GM12801 (cell line): ENCODE data around the gene CPOX.

Experiments
- TF ChIP-seq, protein P1 (sequence below): IDR thresholded peaks from one replicate; pipeline ENCODE4 v1.5.1; 2011; ENCODE audit warnings: control low read depth; ENCODE audit not compliant: insufficient read length; ENCODE audit errors: extremely low read depth

Gene CPOX

DNA sequence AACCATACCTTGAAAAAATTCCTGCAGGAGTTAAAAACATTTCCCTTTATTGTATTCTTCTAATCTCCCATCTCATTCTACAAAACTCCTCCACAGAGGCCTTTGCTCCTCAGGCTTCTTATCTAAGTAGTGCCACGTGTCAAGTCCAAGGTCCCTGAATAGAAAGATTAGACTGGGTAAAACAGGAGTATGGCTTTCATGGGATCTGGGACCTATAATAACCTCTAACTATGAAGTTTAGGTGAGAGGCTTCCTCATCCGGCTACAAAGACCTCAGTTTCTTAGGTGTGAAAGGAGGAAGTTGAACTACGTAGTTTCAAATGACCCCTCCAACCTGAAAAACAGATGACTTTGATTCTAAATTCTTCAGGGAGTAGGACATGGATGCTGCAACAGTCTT lies 41.7 kb downstream of the CPOX start:
- TF ChIP-seq, protein P1, sequence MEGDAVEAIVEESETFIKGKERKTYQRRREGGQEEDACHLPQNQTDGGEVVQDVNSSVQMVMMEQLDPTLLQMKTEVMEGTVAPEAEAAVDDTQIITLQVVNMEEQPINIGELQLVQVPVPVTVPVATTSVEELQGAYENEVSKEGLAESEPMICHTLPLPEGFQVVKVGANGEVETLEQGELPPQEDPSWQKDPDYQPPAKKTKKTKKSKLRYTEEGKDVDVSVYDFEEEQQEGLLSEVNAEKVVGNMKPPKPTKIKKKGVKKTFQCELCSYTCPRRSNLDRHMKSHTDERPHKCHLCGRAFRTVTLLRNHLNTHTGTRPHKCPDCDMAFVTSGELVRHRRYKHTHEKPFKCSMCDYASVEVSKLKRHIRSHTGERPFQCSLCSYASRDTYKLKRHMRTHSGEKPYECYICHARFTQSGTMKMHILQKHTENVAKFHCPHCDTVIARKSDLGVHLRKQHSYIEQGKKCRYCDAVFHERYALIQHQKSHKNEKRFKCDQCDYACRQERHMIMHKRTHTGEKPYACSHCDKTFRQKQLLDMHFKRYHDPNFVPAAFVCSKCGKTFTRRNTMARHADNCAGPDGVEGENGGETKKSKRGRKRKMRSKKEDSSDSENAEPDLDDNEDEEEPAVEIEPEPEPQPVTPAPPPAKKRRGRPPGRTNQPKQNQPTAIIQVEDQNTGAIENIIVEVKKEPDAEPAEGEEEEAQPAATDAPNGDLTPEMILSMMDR, result no peak

DNA sequence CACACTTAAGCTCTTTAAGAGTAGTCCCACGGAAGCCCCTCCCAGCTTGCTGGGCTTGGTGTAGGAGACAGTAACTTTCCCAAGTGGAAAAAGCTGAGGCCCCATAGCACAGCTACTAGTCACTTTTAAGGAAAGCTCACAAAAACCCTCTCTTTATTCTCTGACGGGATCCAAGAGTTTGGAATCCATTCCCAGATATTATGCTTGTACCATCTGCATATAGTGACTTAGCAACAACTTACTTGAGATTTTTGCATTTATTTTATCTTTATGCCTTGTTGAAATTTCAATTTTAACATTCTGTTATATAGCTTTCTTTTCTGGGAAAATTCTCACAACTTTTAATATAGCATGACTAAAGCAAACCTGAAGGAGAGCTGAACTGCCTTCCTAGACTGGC lies 42.2 kb downstream of the CPOX start:
- TF ChIP-seq, protein P1, result no peak

DNA sequence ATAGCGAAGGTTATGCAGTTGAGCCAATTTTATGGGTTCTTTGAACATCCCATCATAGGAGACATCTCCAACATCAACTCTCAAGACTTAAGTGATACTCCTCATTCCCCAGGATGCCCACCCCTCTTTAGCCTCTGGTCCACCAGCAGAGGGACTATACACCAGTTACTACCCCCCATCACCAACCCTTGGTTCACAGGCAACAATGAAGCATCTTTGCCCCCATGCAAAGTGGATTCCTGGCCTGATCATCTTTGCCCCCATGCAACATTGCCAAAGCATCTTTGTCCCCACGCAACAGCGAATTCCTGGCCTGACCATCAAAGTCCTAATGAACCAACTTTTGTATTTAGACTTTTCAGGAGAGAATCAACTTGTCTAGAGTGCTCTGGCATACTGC lies 42.6 kb downstream of the CPOX start:
- TF ChIP-seq, protein P1, result no peak

GRCh38 chr3:98548544-98548943 lies 44.9 kb downstream of the CPOX start:
- TF ChIP-seq, protein P1, result no peak

DNA sequence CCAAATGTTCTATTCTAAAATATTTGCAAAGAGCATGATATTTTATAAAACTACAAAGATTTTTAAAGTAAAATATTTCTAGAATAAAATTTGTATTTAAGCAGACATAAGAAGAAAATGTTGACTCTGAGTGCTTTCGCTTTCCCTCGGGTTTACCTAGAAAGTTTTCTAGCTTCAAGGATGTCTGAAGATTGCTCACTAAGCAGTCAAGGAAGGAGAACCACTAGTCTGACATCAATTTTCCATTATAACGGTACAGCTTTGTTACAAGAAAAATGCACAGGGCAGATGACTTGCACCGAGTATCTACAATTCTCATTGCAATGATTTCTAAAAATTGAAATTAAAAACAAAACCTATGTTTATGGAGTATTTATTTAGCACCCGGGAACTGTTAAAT lies 47.5 kb downstream of the CPOX start:
- TF ChIP-seq, protein P1, result no peak

- TF ChIP-seq, protein P1, result no peak
These were observed 50.8 kb downstream of the CPOX start for GRCh38 chr3:98542623-98543022.

DNA sequence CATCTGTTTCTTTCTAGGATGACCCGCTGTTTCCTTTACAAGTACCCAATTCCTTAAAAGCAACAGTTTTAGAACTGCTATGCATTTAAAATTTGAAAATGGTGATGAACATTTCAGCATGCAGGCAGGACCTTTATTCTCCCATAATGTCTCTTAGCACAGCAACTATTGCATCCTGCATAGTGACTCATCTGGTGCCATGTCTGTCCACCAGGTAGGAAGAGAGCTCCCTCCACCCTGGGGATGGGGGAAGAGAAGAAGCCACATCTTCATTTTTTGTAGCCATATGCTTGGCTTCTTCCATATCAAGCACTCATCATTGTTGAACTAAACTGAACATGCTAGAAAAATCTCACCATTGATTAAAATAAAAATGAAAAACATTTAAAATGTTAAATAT lies 51.7 kb downstream of the CPOX start:
- TF ChIP-seq, protein P1, result no peak

- TF ChIP-seq, protein P1, result no peak
These were observed 53.1 kb downstream of the CPOX start for GRCh38 chr3:98540346-98540745.
